Measurements from ENCODE around the gene ZFR.
"Not testable (repeated sequence)": the region's sequence is repeated elsewhere in the genome, so short reads cannot be mapped to it uniquely, and the experiment has no call there.

Gene ZFR

DNA sequence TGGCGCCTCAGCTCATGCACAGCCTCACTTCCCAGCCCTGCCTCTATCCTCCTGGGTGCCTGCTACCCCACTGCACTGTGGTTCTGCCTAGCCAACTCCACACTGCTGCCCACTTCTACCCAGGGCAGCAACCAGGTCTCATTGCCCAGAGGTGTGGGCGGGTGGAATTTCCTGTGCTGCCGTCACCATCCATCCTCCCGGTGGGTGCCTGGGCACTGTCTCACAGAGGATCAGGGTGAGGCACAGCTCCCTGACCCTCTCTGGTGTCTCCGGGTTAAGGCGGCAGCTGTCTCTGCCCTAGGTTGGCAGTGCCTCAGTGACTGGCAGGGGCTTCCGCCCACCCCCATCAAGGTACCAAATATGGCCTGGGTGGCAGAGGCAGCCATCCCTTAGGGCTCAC, 127.5 kb downstream of the ZFR start:
- no peak for DNase-seq

DNA sequence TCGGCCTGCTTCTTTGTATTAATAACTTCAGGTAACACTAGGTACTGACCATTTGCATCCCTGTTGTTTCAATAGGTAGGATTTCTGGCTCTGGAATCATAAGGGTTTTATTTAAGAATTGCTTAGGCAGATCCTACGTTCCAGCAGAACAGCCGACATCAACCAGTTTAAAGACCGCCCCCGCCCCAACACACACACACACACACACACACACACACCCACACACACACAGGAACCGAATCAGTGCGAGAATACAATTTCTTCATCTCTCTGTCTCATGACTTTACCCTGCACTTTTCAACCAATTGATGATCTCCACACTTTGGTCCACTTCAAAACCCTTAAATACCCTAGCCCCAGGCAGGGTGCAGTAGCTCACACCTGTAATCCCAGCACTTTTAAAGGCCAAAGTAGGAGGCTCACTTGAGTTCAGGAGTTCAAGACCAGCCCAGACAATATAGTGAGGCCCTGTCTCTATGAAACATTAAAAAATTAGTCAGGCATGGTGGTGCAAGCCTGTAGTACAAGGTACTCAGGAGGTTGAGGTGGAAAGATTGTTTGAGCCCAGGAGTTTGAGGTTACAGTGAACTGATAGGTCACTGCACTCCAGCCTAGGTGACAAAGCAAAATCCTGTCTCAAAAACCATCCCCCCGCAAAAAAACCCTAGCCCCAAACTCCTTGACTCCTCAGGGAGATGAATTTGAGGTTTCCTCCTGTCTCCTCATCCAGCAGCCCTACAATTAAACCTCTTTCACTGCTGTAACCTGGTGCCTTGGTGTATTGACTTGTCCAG, 129.1 kb downstream of the ZFR start:
- DNase-seq: no peak

DNA sequence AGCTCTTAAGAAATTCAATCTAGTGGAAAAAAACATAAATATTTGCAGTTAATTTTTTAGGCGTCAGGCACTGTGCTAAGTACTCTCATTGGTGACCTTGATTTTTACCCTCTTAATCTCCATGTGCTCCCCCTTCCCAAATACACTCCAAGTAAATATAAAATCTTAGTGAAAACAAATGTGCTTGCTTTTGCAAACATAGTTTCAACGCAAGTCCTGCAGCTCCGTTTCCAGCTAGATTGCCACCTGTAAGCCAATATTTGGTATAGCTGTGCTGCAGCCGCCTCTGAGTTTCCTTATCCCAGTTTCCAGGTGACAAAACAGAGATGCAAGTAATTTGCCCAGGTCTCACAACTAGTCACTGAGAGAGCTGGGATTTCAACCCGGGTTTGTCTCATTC, 129.9 kb downstream of the ZFR start:
- no peak for DNase-seq

DNA sequence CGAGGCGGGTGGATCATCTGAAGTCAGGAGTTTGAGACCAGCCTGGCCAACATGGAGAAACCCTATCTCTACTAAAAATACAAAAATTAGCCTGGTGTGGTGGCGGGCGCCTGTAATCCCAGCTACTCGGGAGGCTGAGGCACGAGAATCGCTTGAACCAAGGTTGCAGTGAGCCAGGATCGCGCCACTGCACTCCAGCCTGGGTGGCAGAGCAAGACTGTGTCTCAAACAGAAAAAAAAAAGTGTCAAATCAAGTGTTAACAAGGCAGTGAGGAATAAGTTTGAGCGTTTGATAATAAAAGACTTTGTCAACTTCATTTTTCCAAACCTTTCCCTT, 130.4 kb downstream of the ZFR start:
- DNase-seq: not testable (repeated sequence)

DNA sequence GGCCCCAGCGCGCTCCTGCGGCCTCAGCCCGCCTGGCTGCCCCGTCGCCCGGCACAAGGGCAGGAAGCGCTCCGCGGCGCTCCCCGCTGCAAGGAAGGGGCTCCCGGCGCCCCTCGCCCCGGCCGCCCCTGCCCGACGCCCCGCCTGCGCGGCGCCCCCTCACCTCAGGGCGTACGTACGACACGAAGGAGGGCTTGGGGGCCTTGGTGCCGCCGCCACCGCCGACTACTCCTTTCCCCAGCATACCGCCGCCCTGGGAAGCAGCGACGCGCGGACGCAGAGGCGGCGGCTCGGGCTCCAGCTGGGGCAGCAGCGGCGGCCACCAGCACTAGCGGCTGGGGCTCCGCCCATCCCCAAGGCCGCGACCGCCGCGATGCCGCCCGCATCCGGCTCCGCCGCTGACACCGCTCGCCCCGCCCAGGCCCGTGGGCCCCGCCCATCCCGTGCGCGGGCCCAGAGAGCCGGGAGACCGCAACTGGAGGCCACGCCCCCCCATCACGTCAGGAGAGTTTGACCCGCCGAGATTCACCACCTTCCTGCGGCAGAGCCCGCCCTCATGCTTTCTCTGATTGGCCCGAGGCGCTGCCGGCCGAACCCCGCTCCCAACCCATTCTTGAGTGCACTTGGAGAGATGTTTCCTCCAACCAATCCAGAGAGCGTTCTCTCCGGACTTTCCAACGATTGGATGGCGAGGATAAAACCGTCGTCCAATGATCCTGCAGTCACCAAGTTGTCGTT, 131.8 kb downstream of the ZFR start, which contains the start of gene MTMR12:
Gene MTMR12 (minus strand): TSS at position 345 of the 738 bp plus-strand sequence. CDS start 101 bp downstream, at position 244.
- DNase-seq: peak; percentile 98

DNA sequence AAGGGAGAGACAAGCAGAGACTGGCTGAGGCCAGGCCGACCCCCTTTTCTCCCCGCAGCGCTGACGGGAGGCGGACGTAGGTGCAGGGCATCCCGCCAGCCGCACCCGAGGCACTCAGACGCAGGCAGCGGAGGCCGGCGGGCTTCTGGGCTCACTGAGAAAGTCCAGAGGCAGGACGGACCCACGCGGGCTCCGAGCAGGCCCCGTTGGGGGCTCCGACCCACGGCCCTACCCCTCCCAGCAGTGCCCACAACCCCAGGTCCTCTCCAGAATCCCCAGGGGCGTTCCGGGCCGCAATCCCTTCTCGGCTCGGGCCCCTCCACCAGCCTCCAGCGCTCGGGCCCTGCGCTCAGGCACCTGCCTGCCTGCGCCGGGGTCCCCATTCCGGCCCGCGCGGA, 132.3 kb downstream of the ZFR start:
- DNase-seq: no peak

DNA sequence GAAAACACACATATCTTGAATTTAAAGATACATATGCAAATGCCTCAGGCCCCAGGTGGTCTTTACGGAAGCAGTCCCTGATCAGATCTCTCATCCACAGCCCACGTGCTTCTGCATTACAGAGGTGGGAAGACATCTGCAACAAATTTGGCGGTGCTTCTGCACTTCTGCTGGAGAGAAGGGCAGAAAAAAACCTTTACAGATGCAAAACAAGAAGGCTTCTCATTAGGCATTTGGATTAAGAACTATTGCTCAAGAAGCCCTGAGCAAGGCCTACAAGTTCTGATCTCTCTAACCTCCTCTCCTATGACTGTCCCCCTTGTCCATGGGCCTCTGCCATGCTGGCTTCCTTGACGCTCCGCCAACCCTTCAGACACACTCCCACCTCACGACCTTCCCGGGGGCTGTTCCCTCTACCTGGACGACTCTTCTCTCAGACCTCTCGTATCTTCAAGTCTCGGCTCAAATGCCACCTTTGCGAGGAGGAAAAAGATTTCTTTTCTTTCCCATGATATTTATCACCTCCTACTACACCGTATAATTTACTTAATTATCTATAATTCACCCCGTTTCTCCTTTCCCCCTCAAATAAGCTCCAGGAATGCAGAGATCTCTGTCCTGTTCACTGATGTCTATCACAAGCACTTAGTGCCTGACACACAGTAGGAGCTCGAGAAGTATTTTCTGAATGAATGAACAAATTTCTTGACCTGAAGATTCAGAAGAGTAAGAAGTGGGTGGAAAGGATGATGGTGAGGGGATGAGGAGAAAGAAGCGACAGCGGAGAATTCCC, 132.9 kb downstream of the ZFR start:
- DNase-seq: no peak

DNA sequence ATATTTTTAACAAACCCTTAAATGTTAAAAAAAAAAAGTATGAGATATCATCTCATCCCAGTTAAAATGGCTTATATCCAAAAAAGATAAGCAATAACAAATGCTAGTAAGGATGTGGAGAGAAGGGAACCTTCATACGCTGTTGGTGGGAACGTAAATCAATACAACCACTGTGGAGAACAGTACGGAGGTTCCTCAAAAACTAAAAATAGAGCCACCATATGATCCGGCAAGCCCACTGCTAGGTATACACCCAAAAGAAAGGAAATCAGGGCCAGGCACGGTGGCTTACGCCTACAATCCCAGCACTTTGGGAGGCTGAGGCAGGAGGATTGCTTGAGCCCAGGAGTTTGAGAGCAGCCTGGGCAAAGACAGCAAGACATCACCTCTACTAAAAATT, 134.8 kb downstream of the ZFR start:
- DNase-seq: no peak

DNA sequence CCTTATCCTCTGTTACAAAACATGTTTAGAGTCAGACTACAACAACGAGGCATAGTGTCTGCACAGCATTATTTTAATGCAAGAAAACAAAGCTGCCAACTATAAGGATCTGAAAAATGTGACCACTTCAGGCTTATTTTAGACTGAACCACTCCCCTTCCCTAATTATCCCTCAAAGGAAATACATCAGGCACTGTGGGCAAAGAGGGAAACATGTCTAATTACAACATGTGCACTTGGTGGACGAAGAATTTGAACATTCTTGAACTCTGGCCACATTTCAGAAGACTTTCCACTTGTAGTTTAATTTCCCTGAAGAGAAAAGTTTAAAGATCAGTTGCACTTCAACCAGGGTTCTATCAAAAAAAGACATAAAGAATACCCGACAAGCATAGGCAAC, 135.6 kb downstream of the ZFR start:
- DNase-seq: no peak

DNA sequence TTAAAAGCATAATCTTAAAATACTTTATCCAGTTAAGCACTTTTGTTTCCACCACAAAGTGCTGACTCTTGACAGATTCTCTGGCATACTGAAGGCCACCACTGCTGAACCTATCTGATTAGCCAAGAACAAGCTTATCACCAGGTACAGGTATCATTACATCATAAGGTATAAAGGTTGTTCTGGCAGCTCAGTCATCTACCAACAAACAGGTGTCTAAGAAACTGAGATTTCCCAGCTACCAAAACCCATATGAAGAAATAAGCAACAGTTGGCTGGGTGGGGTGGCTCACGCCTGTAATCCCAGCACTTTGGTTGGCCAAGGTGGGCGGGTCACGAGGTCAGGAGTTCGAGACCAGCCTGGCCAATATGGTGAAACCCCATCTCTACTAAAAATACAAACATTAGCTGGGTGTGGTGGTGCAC, 136.8 kb downstream of the ZFR start:
- no peak for DNase-seq

DNA sequence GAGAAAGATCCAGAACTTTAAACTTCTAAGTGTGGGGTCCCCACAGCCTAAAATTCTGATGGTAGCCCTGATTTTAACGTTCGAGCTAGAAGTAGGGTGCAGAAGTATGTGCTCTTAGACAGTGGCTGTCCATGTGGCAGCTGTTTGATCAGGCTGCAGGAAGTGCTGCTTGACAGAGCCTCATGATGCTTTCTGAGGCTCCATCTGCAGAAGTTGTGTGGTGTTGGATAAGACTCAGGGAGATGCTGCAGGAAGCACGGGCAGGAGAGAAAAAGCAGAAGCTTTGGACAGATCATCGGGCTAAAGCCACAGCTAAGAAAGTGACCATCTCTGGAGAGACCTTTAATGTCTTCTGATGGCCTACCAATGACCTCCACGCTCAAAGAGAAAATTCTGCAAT, 139.9 kb downstream of the ZFR start:
- no peak for DNase-seq
